Body of pancreas (tissue), 4 donors: ENCODE measurements around the gene BUD31. TPM values are rescaled to one million over a fixed set of nuclear protein-coding genes. Genes with fewer than 3 reads are reported as not detected.

ENCODE experiments used
- ATAC-seq: fragments of 150-250 bp; one replicate; pipeline ENCODE4 v1.9.1; 2016
- DNase-seq, 4 donors: peaks; one replicate each; pipeline ENCODE4 v3.0.0-alpha.2; 2019
- H3K27ac ChIP-seq, 4 donors: fragments of 200-600 bp; sonication (generic); 1 replicate in 3 of 4; 2 replicates in 1 of 4; pipeline versions ENCODE4 v1.5.1 to v1.6.1; 2016 to 2019; ENCODE audit warnings: mild to moderate bottlenecking in 1 of 4, mixed read lengths in 1 of 4, moderate library complexity in 1 of 4
- H3K27me3 ChIP-seq, 2 donors: fragments of 200-600 bp; sonication (generic); one replicate each; pipeline ENCODE4 v1.6.0; 2016; ENCODE audit warnings: mild to moderate bottlenecking in 1 of 2
- H3K36me3 ChIP-seq, 2 donors: fragments of 200-600 bp; sonication (generic); replicated peaks in 1 of 2; 2 replicates each; pipeline ENCODE4 v1.5.1; 2016; ENCODE audit warnings: low read depth in 2 of 2; ENCODE audit not compliant: insufficient read depth in 1 of 2
- H3K4me1 ChIP-seq: fragments of 200-600 bp; sonication (generic); one replicate; pipeline ENCODE4 v1.6.0; 2016
- H3K4me3 ChIP-seq, 2 donors: fragments of 200-600 bp; sonication (generic); 1 replicate in 1 of 2; 2 replicates in 1 of 2; pipeline ENCODE4 v1.5.1; 2016 to 2019
- H3K9me3 ChIP-seq, 3 donors: fragments of 200-600 bp; sonication (generic); 1 replicate in 2 of 3; 2 replicates in 1 of 3; pipeline ENCODE4 v1.5.1; 2016
- CTCF ChIP-seq, 7 experiments: fragments of 450-650 bp in 4 of 7; fragments of 200-600 bp in 3 of 7; sonication (generic) in 3 of 7; IDR thresholded peaks; one replicate each; pipeline ENCODE4 v1.5.1; 2016 to 2019; ENCODE audit warnings: antibody characterized with exemption in 7 of 7
- POLR2A ChIP-seq, 3 donors: fragments of 450-650 bp; IDR thresholded peaks; one replicate each; pipeline ENCODE4 v1.6.1; 2016; ENCODE audit warnings: antibody characterized with exemption in 3 of 3, mild to moderate bottlenecking in 2 of 3
- WGBS, 2 donors: methylation state at CpG; one replicate each; pipeline ENCODE4 v1.1.5; 2017; 5-methylcytosine and 5-hydroxymethylcytosine counted together
- intact Hi-C: fragments of 100-400 bp; cut with DNase I; formaldehyde crosslinking; loops from one replicate; pipeline ENCODE4 v1.15.1; 2023
- total RNA-seq, 2 donors: library from RNA; depleted of rRNA; stranded (reverse); fragments of >200 nt; gene quantifications; one replicate each; pipeline ENCODE4 v1.1.0, GENCODE V29; 2016

Gene BUD31
- total RNA-seq, 2 donors from 2014 or later, result 29.6 to 31.6 TPM

GRCh38 chr7:99371376-99371920 is 37.3 kb upstream of the BUD31 start:
- ATAC-seq, result no peak
- no peaks in the 10 kb centered on the region for H3K27me3 ChIP-seq
- H3K4me3 ChIP-seq, result no peak overlapping the region
- TF ChIP-seq POLR2A (IDR thresholded peaks at IDR 0.05) (no peak), CTCF (IDR thresholded peaks at IDR 0.05) (no peak)
- DNase-seq, result no peak
- H3K9me3 ChIP-seq, result no peaks in the 10 kb centered on the region
- intact Hi-C loops, result no loop called here
- 90 to 91% methylated on average over 11 of the region's 11 CpGs for WGBS, 2 donors
- peak overlapping the region in 2 of 4 donors; percentile 76 to 93 for H3K27ac ChIP-seq
- peaks cover 38% of the 10 kb centered on the region for H3K4me1 ChIP-seq
- peaks cover 0 to 3% of the 10 kb centered on the region in 2 donors for H3K36me3 ChIP-seq

- H3K27me3 ChIP-seq, result no peaks in the 10 kb centered on the region
- H3K4me3 ChIP-seq, result no peak overlapping the region
- WGBS, 2 donors, result 23 to 25% methylated on average over 16 to 21 of the region's 21 CpGs
- peaks cover 38% of the 10 kb centered on the region for H3K4me1 ChIP-seq
- ATAC-seq (peak; percentile 64), DNase-seq (peak; percentile 64 to 79 (median 70))
- no peaks in the 10 kb centered on the region for H3K9me3 ChIP-seq
- intact Hi-C loops, result no loop called here
- no peaks in the 10 kb centered on the region for H3K36me3 ChIP-seq
- TF ChIP-seq POLR2A (IDR thresholded peaks at IDR 0.05) (peak in 2 of 3 donors; percentile 38 to 45), CTCF (IDR thresholded peaks at IDR 0.05) (no peak)
- H3K27ac ChIP-seq, result peak overlapping the region; percentile 60 to 93 (median 82)
Measured at GRCh38 chr7:99372275-99373090, 36.3 kb upstream of the BUD31 start.

- no peak for ATAC-seq
- intact Hi-C loops, result no loop called here
- Histone ChIP-seq H3K9me3 (no peaks in the 10 kb centered on the region), H3K36me3 (no peaks in the 10 kb centered on the region), H3K4me1 (peaks cover 38% of the 10 kb centered on the region), H3K27ac (peak overlapping the region; percentile 76 to 93 (median 85)), H3K4me3 (no peak overlapping the region), H3K27me3 (no peaks in the 10 kb centered on the region)
- no peak for DNase-seq
- TF ChIP-seq POLR2A (IDR thresholded peaks at IDR 0.05) (no peak), CTCF (IDR thresholded peaks at IDR 0.05) (no peak)
- 78 to 83% methylated on average over 41 of the region's 41 CpGs for WGBS, 2 donors
Measured at GRCh38 chr7:99373091-99374066, 35.4 kb upstream of the BUD31 start.

- Histone ChIP-seq H3K4me1 (peaks cover 38% of the 10 kb centered on the region), H3K27me3 (no peaks in the 10 kb centered on the region), H3K27ac (peak within 1 kb of the TSS; percentile 76 to 93 (median 85)), H3K9me3 (no peaks in the 10 kb centered on the region), H3K4me3 (peak within 1 kb of the TSS; percentile 92 to 94), H3K36me3 (no peaks in the 10 kb centered on the region)
- TF ChIP-seq POLR2A (IDR thresholded peaks at IDR 0.05), result peak; percentile 25 to 77 (median 64)
- no peak for TF ChIP-seq CTCF (IDR thresholded peaks at IDR 0.05)
- 0 to 2% methylated on average over 7 to 75 of the region's 95 CpGs for WGBS, 2 donors
- intact Hi-C loops, result no loop called here
- ATAC-seq (peak; percentile 80), DNase-seq (peak; percentile 82 to 89 (median 86))
Measured at GRCh38 chr7:99374111-99375064, 34.4 kb upstream of the BUD31 start, which contains the start of gene ARPC1B. ARPC1B (plus strand) TSS chr7:99374730; CDS start chr7:99385715, 10,985 bp downstream.
